Mesenchymal stem cell (in vitro differentiated cells and primary cell): ENCODE results near the gene CYP19A1.

Experiments
- DNase-seq: peaks from one replicate; pipeline ENCODE4 v3.0.0-alpha.2; 2013
- H2AFZ ChIP-seq: one replicate; pipeline ENCODE4 v1.6.1; 2013; ENCODE audit warnings: low read depth, mild to moderate bottlenecking, control low read depth, inconsistent platforms, low read length, moderate library complexity
- H2AK5ac ChIP-seq: 2 replicates; pipeline ENCODE4 v1.6.1; 2013; ENCODE audit warnings: low read length, moderate library complexity, mild to moderate bottlenecking, inconsistent platforms; ENCODE audit not compliant: severe bottlenecking
- H2BK120ac ChIP-seq: one replicate; pipeline ENCODE4 v1.6.1; 2013; ENCODE audit warnings: low read depth, mild to moderate bottlenecking, inconsistent platforms, low read length, moderate library complexity
- H2BK12ac ChIP-seq, 2 experiments: one replicate each; pipeline ENCODE4 v1.6.1; 2013; ENCODE audit warnings: inconsistent platforms in 2 of 2, low read length in 2 of 2, mild to moderate bottlenecking in 2 of 2, moderate library complexity in 2 of 2, control low read depth in 1 of 2
- H2BK15ac ChIP-seq: one replicate; pipeline ENCODE4 v1.6.1; 2013; ENCODE audit warnings: mild to moderate bottlenecking, low read depth, inconsistent platforms; ENCODE audit not compliant: poor library complexity, severe bottlenecking
- H2BK5ac ChIP-seq: 2 replicates; pipeline ENCODE4 v1.6.1; 2013; ENCODE audit warnings: low read depth, mild to moderate bottlenecking, low read length, control low read depth, inconsistent platforms; ENCODE audit not compliant: poor library complexity, severe bottlenecking
- H3K14ac ChIP-seq, 2 experiments: one replicate each; pipeline ENCODE4 v1.6.1; 2013; ENCODE audit warnings: inconsistent platforms in 2 of 2, low read length in 2 of 2, control low read depth in 1 of 2, mild to moderate bottlenecking in 1 of 2, moderate library complexity in 1 of 2
- H3K18ac ChIP-seq, 2 experiments: one replicate each; pipeline ENCODE4 v1.6.1; 2013; ENCODE audit warnings: inconsistent platforms in 2 of 2, low read length in 2 of 2, control low read depth in 1 of 2, low read depth in 1 of 2, mild to moderate bottlenecking in 1 of 2
- H3K23ac ChIP-seq, 2 experiments: one replicate each; pipeline ENCODE4 v1.6.1; 2013; ENCODE audit warnings: inconsistent platforms in 2 of 2, low read length in 2 of 2, mild to moderate bottlenecking in 2 of 2, moderate library complexity in 2 of 2, control low read depth in 1 of 2
- H3K27ac ChIP-seq: 2 replicates; pipeline ENCODE4 v1.5.1; 2013; ENCODE audit warnings: mild to moderate bottlenecking, moderate library complexity, low read length, control low read depth, inconsistent platforms; ENCODE audit not compliant: poor library complexity, severe bottlenecking
- H3K27me3 ChIP-seq, 2 experiments: 2 replicates each; pipeline versions ENCODE4 v1.6.1 to v1.7.0; 2013; ENCODE audit warnings: low read length in 2 of 2, mild to moderate bottlenecking in 2 of 2, moderate library complexity in 2 of 2, control low read depth in 1 of 2, inconsistent platforms in 1 of 2; ENCODE audit not compliant: control insufficient read depth in 1 of 2, insufficient read depth in 1 of 2
- H3K36me3 ChIP-seq, 2 experiments: 2 replicates each; pipeline versions ENCODE4 v1.6.1 to v1.7.0; 2013; ENCODE audit warnings: low read length in 2 of 2, control low read depth in 1 of 2, inconsistent platforms in 1 of 2, low read depth in 1 of 2, mild to moderate bottlenecking in 1 of 2; ENCODE audit not compliant: insufficient read depth in 2 of 2, control insufficient read depth in 1 of 2
- H3K4ac ChIP-seq, 2 experiments: one replicate each; pipeline ENCODE4 v1.6.1; 2013; ENCODE audit warnings: inconsistent platforms in 2 of 2, low read length in 2 of 2, mild to moderate bottlenecking in 2 of 2, moderate library complexity in 2 of 2, control low read depth in 1 of 2, low read depth in 1 of 2
- H3K4me1 ChIP-seq: 2 replicates; pipeline ENCODE4 v1.6.1; 2013; ENCODE audit warnings: low read depth, low read length, control low read depth; ENCODE audit not compliant: control insufficient read depth, insufficient read depth
- H3K4me2 ChIP-seq: 2 replicates; pipeline ENCODE4 v1.6.1; 2013; ENCODE audit warnings: low read length, mild to moderate bottlenecking, inconsistent platforms; ENCODE audit not compliant: poor library complexity, severe bottlenecking
- H3K4me3 ChIP-seq, 2 experiments: 2 replicates each; pipeline versions ENCODE4 v1.5.1 to v1.7.0; 2013; ENCODE audit warnings: low read length in 2 of 2, mild to moderate bottlenecking in 2 of 2, control low read depth in 1 of 2, low read depth in 1 of 2; ENCODE audit not compliant: insufficient read depth in 1 of 2
- H3K79me1 ChIP-seq: replicated peaks from 2 replicates; pipeline ENCODE4 v1.6.1; 2013; ENCODE audit warnings: mild to moderate bottlenecking, control low read depth, low read length, inconsistent platforms; ENCODE audit not compliant: poor library complexity, severe bottlenecking
- H3K9ac ChIP-seq: 2 replicates; pipeline ENCODE4 v1.7.0; 2013; ENCODE audit warnings: mild to moderate bottlenecking, low read length, moderate library complexity
- H3K9me3 ChIP-seq: 2 replicates; pipeline ENCODE4 v1.7.0; 2013; ENCODE audit warnings: mild to moderate bottlenecking, low read length; ENCODE audit not compliant: control insufficient read depth
- H4K8ac ChIP-seq: one replicate; pipeline ENCODE4 v1.6.1; 2013; ENCODE audit warnings: inconsistent platforms, mild to moderate bottlenecking, low read length, moderate library complexity
- H4K91ac ChIP-seq: one replicate; pipeline ENCODE4 v1.6.1; 2013; ENCODE audit warnings: mild to moderate bottlenecking, low read length, inconsistent platforms
- WGBS: methylation state at CpG from one replicate; pipeline ENCODE4 v1.1.7; 2013; ENCODE audit warnings: mixed read lengths; 5-methylcytosine and 5-hydroxymethylcytosine counted together

Gene CYP19A1

GRCh38 chr15:51198701-51199232 is 139.6 kb downstream of the CYP19A1 start:
- 78% methylated on average over 6 of the region's 6 CpGs for WGBS
- Histone ChIP-seq H3K14ac (no peak overlapping the region), H3K9ac (no peak overlapping the region), H3K4ac (no peak overlapping the region), H3K36me3 (no peaks in the 10 kb centered on the region), H2BK120ac (no peak overlapping the region), H3K79me1 (no peaks in the 10 kb centered on the region), H3K27me3 (peaks cover 0 to 45% of the 10 kb centered on the region in 2 experiments), H3K27ac (no peak overlapping the region), H4K91ac (no peak overlapping the region), H2BK5ac (no peak overlapping the region), H3K4me3 (no peak overlapping the region), H3K4me1 (no peaks in the 10 kb centered on the region), H3K4me2 (no peak overlapping the region), H2BK15ac (no peak overlapping the region), H2AK5ac (no peak overlapping the region), H3K23ac (no peak overlapping the region), H2BK12ac (no peak overlapping the region), H4K8ac (peak overlapping the region; percentile 14), H3K18ac (peak overlapping the region in 1 of 2 experiments; percentile 14), H3K9me3 (no peaks in the 10 kb centered on the region), H2AFZ (no peak overlapping the region)
- no peak for DNase-seq

GRCh38 chr15:51195459-51195858 is 142.9 kb downstream of the CYP19A1 start:
- Histone ChIP-seq H3K4me3 (no peak overlapping the region), H2AK5ac (no peak overlapping the region), H3K4ac (no peak overlapping the region), H3K79me1 (no peaks in the 10 kb centered on the region), H4K91ac (no peak overlapping the region), H3K23ac (no peak overlapping the region), H2BK12ac (no peak overlapping the region), H2BK5ac (no peak overlapping the region), H3K9me3 (no peaks in the 10 kb centered on the region), H2AFZ (no peak overlapping the region), H2BK15ac (no peak overlapping the region), H4K8ac (no peak overlapping the region), H3K4me1 (peaks cover 5% of the 10 kb centered on the region), H3K18ac (no peak overlapping the region), H2BK120ac (no peak overlapping the region), H3K4me2 (no peak overlapping the region), H3K14ac (no peak overlapping the region), H3K27me3 (peaks cover 0 to 35% of the 10 kb centered on the region in 2 experiments), H3K27ac (no peak overlapping the region), H3K36me3 (no peaks in the 10 kb centered on the region), H3K9ac (no peak overlapping the region)
- WGBS: 74% methylated on average over 3 of the region's 3 CpGs
- no peak for DNase-seq

GRCh38 chr15:51193979-51194378 is 144.4 kb downstream of the CYP19A1 start:
- Histone ChIP-seq H2AK5ac (no peak overlapping the region), H2BK12ac (no peak overlapping the region), H3K36me3 (no peaks in the 10 kb centered on the region), H3K14ac (no peak overlapping the region), H2BK120ac (no peak overlapping the region), H3K27me3 (peaks cover 0 to 27% of the 10 kb centered on the region in 2 experiments), H3K4me3 (no peak overlapping the region), H2BK15ac (no peak overlapping the region), H3K4me2 (no peak overlapping the region), H3K18ac (no peak overlapping the region), H2AFZ (no peak overlapping the region), H3K79me1 (no peaks in the 10 kb centered on the region), H3K27ac (no peak overlapping the region), H3K4me1 (peaks cover 5% of the 10 kb centered on the region), H2BK5ac (no peak overlapping the region), H3K23ac (no peak overlapping the region), H3K9ac (no peak overlapping the region), H3K4ac (no peak overlapping the region), H3K9me3 (no peaks in the 10 kb centered on the region), H4K91ac (no peak overlapping the region), H4K8ac (no peak overlapping the region)
- WGBS: 61% methylated on average over 2 of the region's 2 CpGs
- DNase-seq: no peak

- no peak overlapping the region for H2AK5ac ChIP-seq
- peaks cover 0 to 27% of the 10 kb centered on the region in 2 experiments for H3K27me3 ChIP-seq
- H2BK5ac ChIP-seq: no peak overlapping the region
- 86% methylated on average over 4 of the region's 6 CpGs for WGBS
- no peak overlapping the region for H2BK120ac ChIP-seq
- H3K4me3 ChIP-seq: no peak overlapping the region
- H4K91ac ChIP-seq: no peak overlapping the region
- no peak overlapping the region for H2BK12ac ChIP-seq
- peak overlapping the region; percentile 51 for H3K9ac ChIP-seq
- no peaks in the 10 kb centered on the region for H3K79me1 ChIP-seq
- H3K18ac ChIP-seq: no peak overlapping the region
- H2AFZ ChIP-seq: no peak overlapping the region
- no peaks in the 10 kb centered on the region for H3K36me3 ChIP-seq
- H3K4me2 ChIP-seq: peak overlapping the region; percentile 14
- H3K4me1 ChIP-seq: peaks cover 5% of the 10 kb centered on the region
- no peak overlapping the region for H4K8ac ChIP-seq
- no peak overlapping the region for H3K27ac ChIP-seq
- H3K4ac ChIP-seq: peak overlapping the region in 1 of 2 experiments; percentile 51
- H3K9me3 ChIP-seq: no peaks in the 10 kb centered on the region
- DNase-seq: no peak
- no peak overlapping the region for H3K14ac ChIP-seq
- no peak overlapping the region for H2BK15ac ChIP-seq
- H3K23ac ChIP-seq: no peak overlapping the region
These were observed 144.9 kb downstream of the CYP19A1 start for GRCh38 chr15:51193526-51193925.
